Mesendoderm (in vitro differentiated cells): ENCODE data around the gene ZNF337.

Source experiments
- DNase-seq: peaks from one replicate; pipeline ENCODE4 v3.0.0; 2013
- H2AK5ac ChIP-seq: 2 replicates; pipeline ENCODE4 v1.6.1; 2013; ENCODE audit warnings: low read length, inconsistent platforms
- H2BK120ac ChIP-seq: 2 replicates; pipeline ENCODE4 v1.6.1; 2013; ENCODE audit warnings: low read depth, mild to moderate bottlenecking, low read length, moderate library complexity, mixed read lengths
- H2BK15ac ChIP-seq: replicated peaks from 2 replicates; pipeline ENCODE4 v1.6.1; 2013; ENCODE audit warnings: low read depth, mild to moderate bottlenecking, moderate library complexity
- H2BK5ac ChIP-seq: 2 replicates; pipeline ENCODE4 v1.6.1; 2013; ENCODE audit warnings: low read length, inconsistent platforms
- H3K18ac ChIP-seq: 2 replicates; pipeline ENCODE4 v1.6.1; 2013; ENCODE audit warnings: mild to moderate bottlenecking, low read length, mixed read lengths
- H3K23ac ChIP-seq: one replicate; pipeline ENCODE4 v1.6.1; 2013; ENCODE audit warnings: low read length
- H3K27ac ChIP-seq: 2 replicates; pipeline ENCODE4 v1.5.1; 2013; ENCODE audit warnings: low read depth, mild to moderate bottlenecking, inconsistent platforms, low read length, moderate library complexity
- H3K27me3 ChIP-seq: 2 replicates; pipeline ENCODE4 v1.6.1; 2013; ENCODE audit warnings: low read length, control low read depth, mild to moderate bottlenecking, inconsistent platforms; ENCODE audit not compliant: insufficient read depth, poor library complexity
- H3K36me3 ChIP-seq: 2 replicates; pipeline ENCODE4 v1.6.1; 2013; ENCODE audit warnings: low read length, inconsistent platforms; ENCODE audit not compliant: control insufficient read depth, insufficient read depth
- H3K4ac ChIP-seq: one replicate; pipeline ENCODE4 v1.6.1; 2013; ENCODE audit warnings: low read depth, mild to moderate bottlenecking, low read length, moderate library complexity
- H3K4me1 ChIP-seq: 2 replicates; pipeline ENCODE4 v1.6.1; 2013; ENCODE audit warnings: low read depth, low read length, inconsistent platforms; ENCODE audit not compliant: control insufficient read depth
- H3K4me2 ChIP-seq: 2 replicates; pipeline ENCODE4 v1.6.1; 2013; ENCODE audit warnings: low read length
- H3K4me3 ChIP-seq: 2 replicates; pipeline ENCODE4 v1.5.1; 2013; ENCODE audit warnings: mild to moderate bottlenecking, low read length
- H3K56ac ChIP-seq: one replicate; pipeline ENCODE4 v1.6.1; 2013; ENCODE audit warnings: low read length
- H3K79me1 ChIP-seq: 2 replicates; pipeline ENCODE4 v1.6.1; 2013; ENCODE audit warnings: low read length, inconsistent platforms
- H3K79me2 ChIP-seq: 2 replicates; pipeline ENCODE4 v1.6.1; 2013; ENCODE audit warnings: mild to moderate bottlenecking, low read length; ENCODE audit not compliant: control insufficient read depth, insufficient read depth
- H3K9ac ChIP-seq: 2 replicates; pipeline ENCODE4 v1.6.1; 2013; ENCODE audit warnings: low read length, inconsistent platforms
- H4K5ac ChIP-seq: one replicate; pipeline ENCODE4 v1.6.1; 2013; ENCODE audit warnings: low read length
- H4K8ac ChIP-seq: one replicate; pipeline ENCODE4 v1.6.1; 2013; ENCODE audit warnings: low read depth, mild to moderate bottlenecking, control low read depth, low read length, moderate library complexity
- WGBS: extraction: QIAGEN DNeasy Blood & Tissue Kit; methylation state at CpG from one replicate; pipeline ENCODE4 v1.1.7; 2013; ENCODE audit warnings: low lambda C conversion rate, missing lambda C conversion rate; ENCODE audit not compliant: insufficient coverage; ENCODE audit errors: extremely low coverage; 5-methylcytosine and 5-hydroxymethylcytosine counted together

ZNF337 gene

DNA sequence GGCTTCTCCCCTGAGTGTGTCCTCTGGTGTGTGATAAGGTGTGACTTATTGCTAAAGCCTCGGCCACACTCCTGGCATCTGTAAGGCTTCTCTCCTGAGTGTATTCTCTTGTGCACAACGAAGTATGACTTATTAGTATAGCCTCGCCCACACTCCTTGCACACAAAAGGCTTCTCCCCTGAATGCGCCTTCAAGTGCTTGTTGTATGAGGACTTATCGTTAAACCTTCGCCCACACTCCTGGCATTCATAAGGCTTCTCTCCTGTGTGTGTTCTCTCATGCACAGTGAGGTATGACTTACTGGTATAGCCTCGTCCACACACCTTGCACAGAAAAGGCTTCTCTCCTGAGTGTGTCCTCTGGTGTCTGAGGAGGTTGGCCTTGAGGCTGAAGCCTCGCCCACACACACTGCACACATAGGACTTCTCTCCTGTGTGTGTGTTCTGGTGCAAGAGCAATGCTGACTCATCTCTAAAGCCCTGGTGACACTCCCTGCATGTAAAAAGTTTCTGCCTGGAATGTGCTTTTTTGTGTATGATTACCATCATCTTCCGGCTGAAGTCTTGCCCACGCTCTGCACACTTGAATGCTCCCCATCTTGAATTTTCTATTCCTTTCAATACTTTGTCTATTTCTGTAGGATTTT, 20.4 kb downstream of the ZNF337 start:
- no peak overlapping the region for H3K27ac ChIP-seq

GRCh38 chr20:25675161-25675560, 21.5 kb downstream of the ZNF337 start:
- H2BK5ac ChIP-seq: no peak overlapping the region
- peaks cover 10% of the 10 kb centered on the region for H3K36me3 ChIP-seq
- no peaks in the 10 kb centered on the region for H3K79me2 ChIP-seq
- no CpG with 5 or more reads among the region's 6 CpGs for WGBS
- no peak overlapping the region for H4K5ac ChIP-seq
- no peak overlapping the region for H3K9ac ChIP-seq
- no peak overlapping the region for H3K56ac ChIP-seq
- H4K8ac ChIP-seq: no peak overlapping the region
- H2BK15ac ChIP-seq: no peak overlapping the region
- DNase-seq: no peak
- H3K4me3 ChIP-seq: no peak overlapping the region
- no peaks in the 10 kb centered on the region for H3K4me1 ChIP-seq
- H2AK5ac ChIP-seq: no peak overlapping the region
- H3K23ac ChIP-seq: no peak overlapping the region
- no peak overlapping the region for H3K4me2 ChIP-seq
- no peak overlapping the region for H3K27ac ChIP-seq
- no peak overlapping the region for H3K18ac ChIP-seq
- no peak overlapping the region for H3K4ac ChIP-seq
- H2BK120ac ChIP-seq: no peak overlapping the region
- H3K27me3 ChIP-seq: no peaks in the 10 kb centered on the region
- H3K79me1 ChIP-seq: no peaks in the 10 kb centered on the region

More for the DNA sequence above, 20.4 kb downstream of the ZNF337 start:
- H2BK120ac ChIP-seq: no peak overlapping the region
- H3K4me2 ChIP-seq: no peak overlapping the region
- H2AK5ac ChIP-seq: no peak overlapping the region
- DNase-seq: no peak
- H3K27me3 ChIP-seq: no peaks in the 10 kb centered on the region
- no peak overlapping the region for H3K4me3 ChIP-seq
- H3K36me3 ChIP-seq: peaks cover 10% of the 10 kb centered on the region
- H3K18ac ChIP-seq: no peak overlapping the region
- H3K4ac ChIP-seq: no peak overlapping the region
- no peak overlapping the region for H4K5ac ChIP-seq
- WGBS: no CpG with 5 or more reads among the region's 10 CpGs
- no peak overlapping the region for H2BK15ac ChIP-seq
- H3K79me1 ChIP-seq: no peaks in the 10 kb centered on the region
- no peaks in the 10 kb centered on the region for H3K79me2 ChIP-seq
- no peak overlapping the region for H3K23ac ChIP-seq
- H3K4me1 ChIP-seq: no peaks in the 10 kb centered on the region
- no peak overlapping the region for H3K9ac ChIP-seq
- H2BK5ac ChIP-seq: no peak overlapping the region
- H4K8ac ChIP-seq: no peak overlapping the region
- no peak overlapping the region for H3K56ac ChIP-seq

GRCh38 chr20:25672659-25673235, 23.9 kb downstream of the ZNF337 start:
- H2BK120ac ChIP-seq: no peak overlapping the region
- DNase-seq: no peak
- no peak overlapping the region for H3K27ac ChIP-seq
- no peaks in the 10 kb centered on the region for H3K79me1 ChIP-seq
- H2BK15ac ChIP-seq: no peak overlapping the region
- no peak overlapping the region for H3K18ac ChIP-seq
- no peak overlapping the region for H3K4ac ChIP-seq
- H3K9ac ChIP-seq: no peak overlapping the region
- no peaks in the 10 kb centered on the region for H3K79me2 ChIP-seq
- no peak overlapping the region for H3K4me2 ChIP-seq
- H3K56ac ChIP-seq: no peak overlapping the region
- no peaks in the 10 kb centered on the region for H3K27me3 ChIP-seq
- H4K8ac ChIP-seq: no peak overlapping the region
- no peak overlapping the region for H2AK5ac ChIP-seq
- H2BK5ac ChIP-seq: no peak overlapping the region
- no peaks in the 10 kb centered on the region for H3K4me1 ChIP-seq
- H3K4me3 ChIP-seq: no peak overlapping the region
- WGBS: no CpG with 5 or more reads among the region's 4 CpGs
- H3K36me3 ChIP-seq: peaks cover 10% of the 10 kb centered on the region
- H3K23ac ChIP-seq: no peak overlapping the region
- no peak overlapping the region for H4K5ac ChIP-seq

DNA sequence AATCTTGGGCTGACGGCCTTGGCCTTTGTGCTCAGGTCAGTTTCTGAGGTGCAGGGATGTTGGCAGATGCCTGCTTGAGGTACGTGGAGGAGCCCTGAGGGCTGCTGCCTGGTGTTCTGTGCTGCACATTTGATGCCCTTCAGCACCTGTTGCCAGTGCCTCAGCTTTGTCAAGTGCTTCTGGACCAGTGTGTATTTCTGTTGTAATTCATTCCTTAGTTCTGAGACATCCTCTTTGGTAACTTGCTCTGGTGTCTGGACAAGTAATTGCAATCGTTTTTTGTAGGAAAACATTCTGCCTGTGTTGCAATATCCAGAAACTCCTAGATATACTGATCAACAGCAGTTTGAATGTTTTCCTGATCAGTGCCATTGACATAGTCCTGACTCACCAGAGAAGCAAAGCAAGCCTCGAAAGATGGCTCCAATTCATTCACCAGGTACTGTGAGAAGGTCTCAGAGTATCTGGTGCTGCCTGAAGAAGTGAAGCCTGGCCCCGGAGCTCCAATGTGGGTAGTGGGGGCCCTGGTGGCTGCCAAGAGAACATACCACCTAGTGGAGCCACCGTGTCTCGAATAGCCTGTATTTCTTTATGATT, 26.7 kb downstream of the ZNF337 start:
- Histone ChIP-seq H3K4me2 (no peak overlapping the region), H3K56ac (no peak overlapping the region), H3K27me3 (no peaks in the 10 kb centered on the region), H3K4ac (no peak overlapping the region), H3K9ac (no peak overlapping the region), H2BK15ac (no peak overlapping the region), H2BK120ac (no peak overlapping the region), H3K27ac (no peak overlapping the region), H3K23ac (no peak overlapping the region), H3K36me3 (peaks cover 3% of the 10 kb centered on the region), H4K5ac (no peak overlapping the region), H3K79me2 (no peaks in the 10 kb centered on the region), H3K18ac (no peak overlapping the region), H2AK5ac (no peak overlapping the region), H3K79me1 (no peaks in the 10 kb centered on the region), H3K4me3 (no peak overlapping the region), H2BK5ac (no peak overlapping the region), H4K8ac (no peak overlapping the region), H3K4me1 (no peaks in the 10 kb centered on the region)
- no CpG with 5 or more reads among the region's 7 CpGs for WGBS
- DNase-seq: peak; percentile 56

GRCh38 chr20:25668446-25668845, 28.2 kb downstream of the ZNF337 start:
- WGBS: no CpG with 5 or more reads among the region's 4 CpGs
- Histone ChIP-seq H3K27me3 (no peaks in the 10 kb centered on the region), H3K27ac (no peak overlapping the region), H2AK5ac (no peak overlapping the region), H3K56ac (no peak overlapping the region), H3K4me1 (no peaks in the 10 kb centered on the region), H2BK120ac (no peak overlapping the region), H3K79me1 (no peaks in the 10 kb centered on the region), H3K9ac (no peak overlapping the region), H2BK15ac (no peak overlapping the region), H2BK5ac (no peak overlapping the region), H3K4me2 (no peak overlapping the region), H3K36me3 (peaks cover 3% of the 10 kb centered on the region), H3K4me3 (no peak overlapping the region), H3K18ac (no peak overlapping the region), H3K4ac (no peak overlapping the region), H4K5ac (no peak overlapping the region), H3K23ac (no peak overlapping the region), H4K8ac (no peak overlapping the region), H3K79me2 (no peaks in the 10 kb centered on the region)
- DNase-seq: no peak
